ENCODE results near the gene ETS1.

DNA sequence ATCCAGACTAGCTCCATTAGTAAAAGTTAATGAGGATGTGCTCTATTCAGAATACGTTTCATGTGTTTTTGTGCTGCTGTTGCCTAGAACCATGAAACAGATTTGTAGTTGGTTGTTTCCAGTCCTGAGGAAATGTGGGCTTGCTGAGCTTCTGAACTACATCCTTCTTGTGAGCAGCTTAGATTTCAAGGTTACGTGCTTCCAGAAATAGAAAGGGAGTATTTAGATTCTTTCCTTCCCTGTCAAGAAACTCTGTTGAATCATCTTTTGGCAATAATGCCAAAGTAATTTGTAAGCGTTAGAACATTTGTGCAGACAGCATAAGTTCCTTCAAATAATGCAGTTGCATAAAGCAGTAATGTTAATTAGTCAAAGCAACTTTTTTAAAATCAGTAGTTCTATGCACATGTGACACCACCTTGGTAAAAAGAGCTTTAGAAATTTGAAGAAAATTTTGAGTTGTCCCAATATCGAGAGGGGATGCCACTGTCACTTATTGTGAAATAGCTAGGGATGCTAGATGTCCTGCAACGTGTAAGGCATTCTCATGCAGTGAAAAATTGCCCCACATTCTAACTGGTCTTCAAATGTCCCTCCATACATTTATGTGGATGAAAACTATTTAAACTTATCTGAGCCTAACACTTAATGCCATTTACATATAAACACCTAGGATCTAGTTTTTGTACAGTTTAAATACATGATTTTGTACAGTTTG, 169.6 kb downstream of the ETS1 start:
- TF ChIP-seq, protein P1, sequence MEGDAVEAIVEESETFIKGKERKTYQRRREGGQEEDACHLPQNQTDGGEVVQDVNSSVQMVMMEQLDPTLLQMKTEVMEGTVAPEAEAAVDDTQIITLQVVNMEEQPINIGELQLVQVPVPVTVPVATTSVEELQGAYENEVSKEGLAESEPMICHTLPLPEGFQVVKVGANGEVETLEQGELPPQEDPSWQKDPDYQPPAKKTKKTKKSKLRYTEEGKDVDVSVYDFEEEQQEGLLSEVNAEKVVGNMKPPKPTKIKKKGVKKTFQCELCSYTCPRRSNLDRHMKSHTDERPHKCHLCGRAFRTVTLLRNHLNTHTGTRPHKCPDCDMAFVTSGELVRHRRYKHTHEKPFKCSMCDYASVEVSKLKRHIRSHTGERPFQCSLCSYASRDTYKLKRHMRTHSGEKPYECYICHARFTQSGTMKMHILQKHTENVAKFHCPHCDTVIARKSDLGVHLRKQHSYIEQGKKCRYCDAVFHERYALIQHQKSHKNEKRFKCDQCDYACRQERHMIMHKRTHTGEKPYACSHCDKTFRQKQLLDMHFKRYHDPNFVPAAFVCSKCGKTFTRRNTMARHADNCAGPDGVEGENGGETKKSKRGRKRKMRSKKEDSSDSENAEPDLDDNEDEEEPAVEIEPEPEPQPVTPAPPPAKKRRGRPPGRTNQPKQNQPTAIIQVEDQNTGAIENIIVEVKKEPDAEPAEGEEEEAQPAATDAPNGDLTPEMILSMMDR (IDR thresholded peaks at IDR 0.05 in 4 of 5, conservative IDR thresholded peaks at IDR 0.05 in 1 of 5) = no peak
- no peak for TF ChIP-seq POLR2A (IDR thresholded peaks at IDR 0.05)

Measured in gastrocnemius medialis (tissue), 4 donors.